ELR (cell line): ENCODE data around the gene KCNK7.
A peak's percentile ranks its signal among the peaks of the same experiment; 100 is the strongest.

Experiments
- DNase-seq: peaks from one replicate; pipeline ENCODE4 v3.0.0-alpha.2; 2015; ENCODE audit warnings: low read depth

KCNK7 gene

DNA sequence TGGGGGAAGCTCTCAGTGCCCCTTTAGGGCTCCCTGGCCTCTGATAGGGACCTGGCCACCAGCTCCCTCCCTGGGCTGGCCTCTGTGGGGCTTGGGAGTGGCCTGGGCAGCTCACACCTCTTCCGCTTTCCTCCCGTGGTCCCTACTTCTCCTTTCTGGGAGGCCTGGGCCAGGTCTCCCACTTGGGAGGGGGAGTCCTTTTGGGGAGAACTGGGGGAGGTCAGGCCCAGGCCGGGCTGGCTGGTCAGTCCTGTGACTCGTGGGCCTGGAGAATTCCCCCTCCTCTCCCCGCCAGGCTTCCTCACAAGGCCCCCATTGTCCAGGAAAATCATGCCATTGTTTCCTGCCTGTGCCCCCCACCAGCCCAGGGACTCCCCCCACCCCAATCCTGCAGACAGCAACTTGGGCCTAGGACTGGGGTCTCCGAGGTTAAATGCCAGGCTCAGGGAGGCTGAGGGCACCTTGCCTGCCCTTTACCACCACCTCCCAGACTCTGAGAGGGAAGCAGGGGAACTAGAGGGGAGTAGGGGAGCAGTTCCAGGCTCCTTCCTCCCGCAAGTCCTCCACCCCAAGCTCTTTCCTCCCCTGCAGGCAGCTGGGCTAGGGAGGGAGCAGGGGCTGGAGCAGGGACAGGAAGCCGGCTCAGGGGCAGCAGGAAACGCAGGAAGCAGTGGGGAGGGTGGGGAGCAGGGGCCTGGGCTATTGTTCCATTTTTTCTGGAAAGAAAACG, 15.6 kb upstream of the KCNK7 start:
- no peak for DNase-seq

- no peak for DNase-seq
Observed at GRCh38 chr11:65610404-65610803, 14.8 kb upstream of the KCNK7 start.

- DNase-seq, result no peak
Observed at GRCh38 chr11:65609665-65610064, 14.1 kb upstream of the KCNK7 start.

DNA sequence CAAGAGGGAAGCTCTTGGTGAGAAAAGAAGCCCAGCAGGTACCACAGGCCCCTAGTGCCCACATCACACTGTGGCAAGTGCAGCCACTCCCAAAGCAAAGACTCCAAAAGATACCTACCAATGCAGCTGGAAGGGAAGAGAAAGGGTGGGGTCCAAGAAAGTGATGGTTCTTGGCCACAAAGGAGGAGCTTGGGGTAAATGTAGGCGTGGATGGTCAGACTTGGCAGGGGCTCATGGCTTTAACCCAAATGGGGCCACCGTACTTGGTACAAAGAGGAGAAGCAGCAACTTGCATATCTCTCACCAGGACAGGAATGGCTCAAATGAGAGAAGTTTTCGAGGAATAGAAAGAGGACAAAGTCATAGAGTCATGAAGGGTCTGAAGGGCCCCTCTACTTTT, 13.6 kb upstream of the KCNK7 start:
- DNase-seq, result no peak

DNA sequence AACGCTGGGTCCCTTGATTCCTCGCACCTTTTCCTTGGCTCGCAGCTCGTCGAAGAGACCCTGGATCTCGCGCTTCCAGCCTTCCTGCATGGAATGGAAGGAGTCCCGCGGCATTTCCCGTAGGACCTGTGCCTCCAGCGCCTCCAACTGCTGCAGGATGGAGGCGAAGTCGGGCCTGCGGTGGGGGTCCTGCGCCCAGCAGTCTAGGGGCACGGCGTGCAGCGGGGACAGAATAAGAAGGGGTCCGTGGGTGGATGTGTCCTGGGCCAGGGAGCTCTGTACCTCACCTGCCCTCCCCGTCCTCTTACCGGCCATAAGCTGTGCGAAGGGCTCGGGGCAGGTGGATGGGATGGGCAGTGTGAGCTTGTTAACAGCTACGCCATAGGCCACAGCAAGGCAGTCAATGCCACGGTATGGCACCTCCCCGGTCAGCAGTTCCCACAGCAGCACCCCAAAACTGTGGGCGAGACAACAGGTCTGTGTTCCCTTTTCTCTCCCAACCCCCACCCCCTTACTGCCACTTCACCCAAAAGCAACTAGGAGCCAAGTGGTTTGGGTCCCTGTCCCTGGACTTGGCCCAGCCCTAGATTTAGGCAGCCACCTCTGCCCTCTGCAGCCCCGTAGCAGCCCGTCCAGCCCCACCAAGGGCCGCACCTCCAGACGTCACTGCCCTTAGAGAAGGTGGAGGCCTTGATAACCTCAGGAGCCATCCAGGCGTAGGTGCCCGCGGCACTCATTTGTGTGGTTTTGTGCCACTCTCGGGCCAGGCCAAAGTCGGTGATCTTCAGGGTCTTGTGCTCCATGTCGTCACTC, 12.2 kb upstream of the KCNK7 start:
- DNase-seq, result no peak

DNA sequence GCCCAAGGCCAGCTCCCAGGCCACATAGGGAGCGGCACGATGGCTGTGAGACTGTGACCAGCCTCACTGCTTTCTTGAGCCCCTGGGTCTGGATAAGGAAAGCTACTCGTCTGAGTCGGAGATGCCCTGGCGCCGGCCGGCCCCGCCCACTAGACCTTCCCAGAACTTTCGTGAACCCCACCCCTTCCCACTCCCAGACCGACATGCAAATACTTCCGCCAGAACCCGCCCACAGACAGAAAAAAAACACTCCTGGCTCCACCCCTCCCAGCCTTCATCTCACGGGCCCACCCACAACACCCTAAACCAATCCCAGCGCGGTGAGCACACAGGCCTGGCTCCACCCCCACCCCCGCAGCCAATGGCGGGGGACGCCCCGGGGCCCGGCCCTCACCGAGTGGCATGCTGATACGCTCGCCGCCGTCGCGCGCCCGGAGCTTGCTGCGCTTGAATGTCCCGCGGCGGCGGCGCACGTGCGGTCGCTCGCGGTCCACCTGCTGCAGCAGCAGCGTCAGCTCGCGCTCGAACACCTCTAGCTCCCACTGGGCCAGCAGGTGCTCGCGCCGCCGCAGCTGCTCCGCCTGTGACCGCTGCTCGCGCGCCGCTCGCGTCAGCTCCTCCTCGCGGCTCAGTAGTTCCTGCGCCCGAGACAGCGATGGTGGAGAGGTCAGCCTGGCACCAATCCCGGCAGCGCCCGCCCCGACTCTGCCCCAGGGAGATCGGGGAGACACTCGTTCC, 11.4 kb upstream of the KCNK7 start:
- DNase-seq, result peak; percentile 74

DNA sequence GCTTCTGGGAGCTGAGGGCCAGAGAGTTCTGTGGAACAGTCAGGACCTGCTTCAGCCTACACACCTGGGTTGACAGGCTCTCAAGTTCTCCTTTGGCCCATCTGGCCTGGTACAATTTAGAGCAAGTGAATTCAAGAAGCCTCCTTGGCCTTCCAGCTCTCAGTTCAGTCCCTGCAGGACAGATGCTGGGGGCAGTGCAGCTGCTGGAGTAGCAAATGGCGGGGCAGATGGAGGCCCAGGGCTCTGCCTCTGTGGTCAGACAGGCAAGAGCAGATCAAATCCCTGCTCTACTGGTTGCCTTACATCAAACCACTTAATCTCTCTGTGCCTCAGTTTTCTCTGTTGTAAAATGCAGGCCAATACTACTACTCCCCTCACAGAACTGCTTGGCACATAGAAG, 8.7 kb upstream of the KCNK7 start:
- DNase-seq, result no peak

- no peak for DNase-seq
Observed at GRCh38 chr11:65599955-65600246, 4.3 kb upstream of the KCNK7 start.

GRCh38 chr11:65599216-65599954, 3.8 kb upstream of the KCNK7 start:
- no peak for DNase-seq

GRCh38 chr11:65598258-65598699, 2.7 kb upstream of the KCNK7 start:
- no peak for DNase-seq

- DNase-seq, result no peak
Observed at GRCh38 chr11:65596520-65596919, 920 bp upstream of the KCNK7 start.

GRCh38 chr11:65595131-65595530, 469 bp downstream of the KCNK7 start:
- DNase-seq, result no peak

- peak; percentile 51 for DNase-seq
Observed at GRCh38 chr11:65593518-65594414, 1.8 kb downstream of the KCNK7 start.

- DNase-seq, result no peak
Observed at GRCh38 chr11:65592858-65593517, 2.6 kb downstream of the KCNK7 start.

GRCh38 chr11:65591939-65592857, 3.4 kb downstream of the KCNK7 start:
- no peak for DNase-seq

GRCh38 chr11:65590240-65590738, 5.3 kb downstream of the KCNK7 start:
- DNase-seq, result no peak

DNA sequence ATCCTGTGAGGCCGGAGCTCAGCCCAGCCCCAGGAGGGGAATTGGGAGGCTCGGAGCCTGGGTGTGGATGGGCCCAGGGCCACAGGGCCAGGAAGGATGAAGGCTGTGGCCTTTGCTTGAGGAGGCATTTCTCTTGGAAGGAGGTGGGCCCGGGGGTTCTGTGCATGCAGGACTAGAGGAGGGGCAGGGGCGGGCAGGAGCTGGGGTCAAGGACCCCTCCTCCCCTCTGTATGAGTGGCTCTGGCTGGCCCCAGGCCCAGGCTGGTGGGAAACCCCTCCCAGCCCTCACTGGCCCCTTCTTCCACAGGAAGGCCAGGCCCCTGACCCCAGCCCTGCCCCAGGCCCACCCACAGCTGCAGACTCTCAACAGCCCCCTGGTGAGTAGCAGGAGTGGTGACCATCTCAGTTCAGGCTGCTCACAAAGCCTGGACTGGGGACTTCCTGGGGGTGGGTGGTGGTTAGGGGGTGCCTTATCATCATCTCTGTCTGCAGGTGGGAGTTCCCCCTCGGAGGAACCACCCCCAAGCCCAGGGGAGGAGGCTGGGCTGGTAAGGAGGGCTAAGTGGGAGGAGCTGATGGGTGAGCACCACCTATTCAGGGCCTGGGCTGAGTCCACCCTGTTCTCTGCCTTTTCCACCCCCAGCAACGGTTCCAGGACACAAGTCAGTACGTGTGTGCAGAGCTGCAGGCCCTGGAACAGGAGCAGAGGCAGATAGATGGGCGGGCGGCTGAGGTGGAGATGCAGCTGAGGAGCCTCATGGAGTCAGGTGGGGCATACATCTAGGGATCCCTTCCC, 6.0 kb downstream of the KCNK7 start:
- DNase-seq, result no peak
